ENCODE results near the gene APOD.
"Not testable (repeated sequence)": the region's sequence is repeated elsewhere in the genome, so short reads cannot be mapped to it uniquely, and the experiment has no call there.

The APOD gene

GRCh38 chr3:195583831-195584542, at the start of gene APOD:
APOD (minus strand) TSS chr3:195583940; CDS start chr3:195579461, 4,479 bp downstream.
- DNase-seq = no peak

- DNase-seq = not testable (repeated sequence)
Measured at GRCh38 chr3:195633351-195633750, 49.6 kb upstream of the APOD start.

DNA sequence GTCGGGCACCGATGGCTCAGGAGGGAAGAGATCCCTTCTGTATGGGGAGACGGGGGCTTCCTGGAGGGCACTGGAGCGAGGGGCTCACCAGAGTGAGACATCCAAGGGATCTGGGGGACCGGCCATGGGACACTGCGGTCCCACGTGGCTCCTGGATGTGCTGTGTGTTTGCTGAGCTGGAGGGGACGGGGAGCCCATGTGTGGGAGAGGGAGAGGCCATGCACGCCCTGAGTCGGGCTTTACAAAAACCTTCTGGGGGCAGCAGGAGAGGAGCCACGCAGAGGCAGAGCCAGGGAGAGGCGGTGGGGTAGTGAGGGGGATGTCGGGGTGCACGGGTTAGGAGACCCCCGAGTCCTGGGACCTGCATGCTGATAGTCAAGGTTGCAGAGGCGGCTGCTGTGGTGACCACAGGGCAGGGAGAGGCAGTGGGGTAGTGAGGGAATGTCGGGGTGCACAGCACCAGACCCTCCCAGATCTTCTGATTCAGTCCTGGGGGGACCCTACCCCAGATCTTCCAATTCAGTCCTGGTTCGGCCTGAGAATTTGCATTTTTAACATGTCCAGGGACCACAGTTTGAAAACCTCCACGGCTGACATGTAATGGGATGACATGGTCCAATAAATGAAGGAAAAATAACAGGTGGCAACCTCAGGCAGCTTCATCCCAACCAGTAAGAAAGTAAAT, 48.9 kb upstream of the APOD start:
- DNase-seq = not testable (repeated sequence)

DNA sequence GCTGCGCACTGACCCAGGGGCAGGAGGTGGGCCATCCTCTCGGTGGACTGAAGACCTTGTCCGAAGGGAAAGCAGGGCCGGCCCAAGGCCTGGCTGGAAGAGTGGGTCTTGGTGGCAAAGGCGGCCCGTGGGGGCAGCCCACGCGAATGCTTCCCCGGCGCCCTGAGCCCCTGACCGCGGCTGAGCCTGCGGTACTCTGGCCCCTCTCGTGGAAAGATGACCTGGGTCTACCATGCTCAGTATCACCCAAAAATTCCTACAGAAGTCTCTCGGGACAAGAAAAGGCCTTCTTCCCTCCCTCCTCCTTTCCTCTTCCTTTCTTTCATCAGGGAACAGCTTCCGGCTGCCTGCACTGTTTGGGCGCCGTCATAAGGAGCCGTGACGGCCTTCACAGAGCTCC, 48.3 kb upstream of the APOD start:
- not testable (repeated sequence) for DNase-seq

GRCh38 chr3:195630938-195631495, 47.3 kb upstream of the APOD start:
- DNase-seq = not testable (repeated sequence)

DNA sequence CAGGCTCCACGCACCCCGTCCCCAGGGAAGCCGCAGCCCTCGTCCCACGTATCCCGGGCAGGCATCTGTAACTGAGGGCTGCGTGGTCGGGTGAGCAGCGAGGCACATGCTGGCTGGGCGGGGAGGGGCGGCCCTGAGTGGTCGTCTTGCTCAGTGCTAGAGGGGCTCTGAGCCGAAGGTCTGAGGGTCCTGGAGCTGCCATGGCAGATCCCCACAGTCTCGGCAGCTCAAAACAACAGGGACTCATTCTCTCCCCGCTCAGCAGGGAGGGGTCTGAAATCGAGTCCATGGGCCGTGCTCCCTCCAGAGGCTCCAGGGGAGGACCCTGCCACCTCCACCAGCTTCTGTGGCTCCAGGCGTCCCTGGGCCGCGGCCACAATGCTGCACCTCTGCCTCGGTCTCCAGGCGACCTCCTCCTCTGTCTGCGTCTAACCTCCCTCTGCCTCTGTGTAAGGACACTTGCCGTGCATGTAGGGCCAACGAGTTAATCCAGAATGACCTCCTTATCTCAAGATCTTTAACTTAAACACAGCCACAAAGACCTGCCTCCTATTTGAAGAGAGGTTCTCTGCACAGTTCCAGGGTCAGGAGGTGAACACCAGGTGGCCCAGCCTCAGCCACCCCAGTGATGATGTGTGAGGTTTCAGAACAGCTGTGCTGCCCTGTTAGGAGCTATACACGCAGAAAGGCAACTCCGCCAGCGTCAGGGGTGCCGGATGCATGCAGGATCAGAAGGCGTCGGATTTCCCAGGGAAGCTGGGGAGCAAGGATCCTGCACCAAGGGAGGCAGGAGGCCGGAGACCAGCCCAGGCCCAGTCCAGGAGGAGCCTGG, 46.6 kb upstream of the APOD start:
- DNase-seq = not testable (repeated sequence)

DNA sequence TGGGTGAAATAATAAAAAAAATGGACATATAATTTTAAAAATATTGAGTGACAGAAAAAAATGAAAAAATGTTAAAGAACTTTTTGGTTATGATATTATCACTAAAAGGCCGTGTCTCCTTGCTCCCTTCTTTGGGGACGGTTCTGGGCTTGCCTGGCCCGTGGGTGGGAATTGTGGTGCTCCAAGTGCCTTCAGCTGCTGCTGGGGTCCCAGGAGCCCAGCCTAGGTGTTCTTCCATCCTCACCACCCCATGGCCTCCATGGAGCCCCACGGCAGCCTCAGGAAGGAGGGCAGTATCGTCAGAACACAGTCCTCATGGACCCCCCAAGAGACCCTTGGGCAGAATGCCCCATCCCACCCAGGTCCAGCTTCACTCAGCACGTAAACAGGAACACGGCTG, 45.9 kb upstream of the APOD start:
- not testable (repeated sequence) for DNase-seq

DNA sequence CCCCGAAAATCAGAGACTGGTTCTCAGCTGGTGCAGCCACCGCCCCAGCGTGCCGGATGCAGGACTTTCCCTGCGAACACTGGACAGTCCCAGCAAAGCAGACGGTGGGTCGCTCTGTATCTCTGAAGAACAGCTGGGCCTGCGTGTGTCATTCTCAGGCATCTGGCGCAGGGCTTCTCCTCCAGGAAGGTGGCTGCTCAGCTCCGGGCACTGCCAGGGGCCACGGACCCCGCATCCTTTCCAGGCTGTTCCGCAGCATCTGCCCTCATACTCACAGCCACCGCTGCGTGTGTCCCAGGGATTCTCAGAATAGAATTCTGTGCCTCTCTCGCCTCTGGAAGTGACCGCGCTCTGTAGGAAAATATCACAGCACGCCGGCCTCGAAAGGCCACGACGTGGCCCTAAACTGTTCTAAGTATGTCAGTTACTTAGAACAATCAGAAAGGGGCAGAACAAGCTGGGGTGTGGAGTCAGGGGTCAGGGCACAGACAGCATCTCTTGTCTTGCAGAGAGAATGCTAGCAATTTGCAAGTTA, 44.7 kb upstream of the APOD start:
- DNase-seq = not testable (repeated sequence)

GRCh38 chr3:195627515-195628385, 44.0 kb upstream of the APOD start:
- DNase-seq = not testable (repeated sequence)

DNA sequence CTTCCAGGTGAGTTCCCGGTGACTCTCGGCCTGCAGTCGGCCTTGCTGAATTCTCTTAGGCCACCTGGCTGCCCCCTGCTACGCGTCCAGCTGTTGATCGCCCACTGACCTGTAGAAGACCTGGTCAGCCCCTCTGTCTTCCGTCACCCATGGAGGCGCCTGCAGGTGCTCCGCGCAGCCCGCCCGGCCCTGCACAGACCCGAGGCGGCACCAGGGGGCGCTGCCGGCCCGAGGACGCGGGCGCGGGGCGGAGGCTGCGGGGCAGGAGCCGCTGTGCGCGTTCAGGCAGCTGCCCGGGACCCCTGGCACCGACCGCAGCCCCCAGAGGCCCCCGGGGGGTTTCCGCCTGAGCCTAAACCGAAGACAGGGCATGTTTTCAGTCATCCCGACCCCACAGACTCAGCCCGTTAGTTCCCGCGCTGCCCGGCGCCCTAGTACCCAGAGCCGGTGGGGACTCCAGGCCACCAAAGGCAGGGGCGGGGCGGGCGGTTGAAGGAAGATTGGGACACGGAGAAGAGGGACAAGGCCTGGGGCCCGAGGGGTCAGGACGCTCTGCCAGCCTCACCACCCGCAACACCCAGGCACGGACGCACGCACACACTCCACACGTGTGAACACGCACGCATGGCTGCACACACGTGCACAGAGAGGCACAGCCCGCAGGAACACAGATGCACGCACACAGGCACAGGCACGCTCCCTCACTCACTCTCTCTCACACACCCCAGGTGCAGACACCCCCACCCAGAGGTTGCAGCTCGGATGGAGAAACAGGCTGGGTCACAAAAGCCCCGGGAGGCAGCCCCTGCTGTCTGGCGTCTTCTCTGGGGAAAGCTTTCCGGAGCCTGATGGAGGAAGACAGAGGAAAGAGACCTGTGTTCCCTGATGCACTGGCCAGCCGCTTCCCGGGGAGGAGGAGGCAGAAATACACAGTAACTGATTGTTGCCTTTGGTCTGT, 41.1 kb upstream of the APOD start:
- DNase-seq = peak in 1 of 2 donors; percentile 21

GRCh38 chr3:195624171-195624570, 40.4 kb upstream of the APOD start:
- not testable (repeated sequence) for DNase-seq

GRCh38 chr3:195623217-195623965, 39.7 kb upstream of the APOD start:
- DNase-seq = not testable (repeated sequence)

DNA sequence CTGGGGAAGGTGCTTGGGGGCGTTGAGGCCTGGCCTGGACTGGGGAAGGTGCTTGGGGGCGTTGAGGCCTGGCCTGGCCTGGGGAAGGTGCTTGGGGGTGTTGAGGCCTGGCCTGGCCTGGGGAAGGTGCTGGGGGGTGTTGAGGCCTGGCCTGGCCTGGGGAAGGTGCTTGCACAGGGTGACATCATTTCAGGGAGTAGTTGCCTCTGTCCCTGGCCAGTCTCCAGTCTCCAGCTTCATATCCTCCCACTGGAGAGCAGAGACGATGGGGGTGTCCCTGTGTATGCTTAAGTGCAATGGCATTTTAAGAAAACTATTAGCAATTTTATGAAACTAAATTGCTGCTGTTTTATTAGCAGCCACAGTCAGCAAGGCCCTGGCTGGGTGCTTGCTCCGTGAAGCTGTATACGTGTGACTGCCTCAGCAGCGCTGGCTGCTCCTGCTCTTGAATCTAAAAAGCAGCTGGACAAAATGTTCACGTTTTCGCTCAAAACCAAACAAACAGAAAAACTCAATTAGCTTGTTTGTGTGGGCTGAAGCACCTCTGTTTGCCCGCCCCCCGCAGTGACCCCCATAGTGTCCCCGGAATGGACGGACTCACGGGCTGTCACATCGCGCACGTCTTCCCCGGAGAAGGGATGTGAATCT, 38.9 kb upstream of the APOD start:
- not testable (repeated sequence) for DNase-seq

- DNase-seq = not testable (repeated sequence)
Measured at GRCh38 chr3:195622012-195622411, 38.3 kb upstream of the APOD start.

DNA sequence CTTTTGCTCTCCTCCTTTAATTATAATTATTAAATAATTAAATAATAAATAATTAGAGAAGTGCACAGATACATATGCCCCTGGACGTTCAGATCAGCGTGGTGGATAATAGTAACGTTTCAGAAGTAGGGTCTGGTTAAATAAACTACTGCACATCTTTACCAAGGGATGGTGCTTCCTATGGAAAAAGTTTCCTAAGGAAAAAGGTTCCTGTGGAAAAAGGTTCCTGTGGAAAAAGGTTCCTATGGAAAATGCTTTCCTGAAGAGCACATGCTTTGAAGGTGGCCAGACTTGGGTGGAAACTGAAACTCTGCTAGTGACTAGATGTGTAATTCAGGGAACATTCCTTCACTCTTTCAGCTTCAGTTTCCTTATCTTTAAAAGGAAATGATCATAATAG, 37.4 kb upstream of the APOD start:
- not testable (repeated sequence) for DNase-seq

- not testable (repeated sequence) for DNase-seq
Measured at GRCh38 chr3:195620476-195620875, 36.7 kb upstream of the APOD start.

GRCh38 chr3:195619591-195620369, 36.0 kb upstream of the APOD start:
- DNase-seq = not testable (repeated sequence)

All from CD4-positive, alpha-beta T cell treated with Interferon alpha-2 for 1 hour (primary cell).